A549 (cell line): ENCODE results near the gene FAS.

Experiments used
- CBX2 ChIP-seq: fragments of 200-600 bp; sonication (generic); IDR thresholded peaks from 2 replicates; pipeline ENCODE4 v1.6.1; 2016; ENCODE audit warnings: low read depth, mild to moderate bottlenecking, borderline replicate concordance
- FOSL2 ChIP-seq, 2 experiments: fragments of 450-650 bp in 1 of 2; fragments of >200 bp in 1 of 2; sonication (Bioruptor Twin) in 1 of 2; formaldehyde crosslinking; IDR thresholded peaks; 2 replicates each; pipeline versions ENCODE4 v1.5.0 to v1.6.1; 2016 to 2020; ENCODE audit warnings: mild to moderate bottlenecking in 1 of 2, moderate library complexity in 1 of 2
- FOXS1 ChIP-seq: fragments of 250-450 bp; sonication (Bioruptor Pico); IDR thresholded peaks from 2 replicates; pipeline ENCODE4 v1.5.0; 2020; ENCODE audit warnings: mild to moderate bottlenecking, moderate library complexity
- HOXA7 ChIP-seq: fragments of 250-450 bp; sonication (Bioruptor Pico); IDR thresholded peaks from 2 replicates; pipeline ENCODE4 v1.5.0; 2020; ENCODE audit warnings: mild to moderate bottlenecking, moderate library complexity
- TF ChIP-seq, protein P1 (sequence below): fragments of >200 bp; sonication (Bioruptor Twin); formaldehyde crosslinking; IDR thresholded peaks from 3 replicates; pipeline ENCODE4 v1.5.1; 2016
- TF ChIP-seq, protein P2 (sequence below): IDR thresholded peaks from 2 replicates; pipeline ENCODE4 v1.6.1; 2012

DNA sequence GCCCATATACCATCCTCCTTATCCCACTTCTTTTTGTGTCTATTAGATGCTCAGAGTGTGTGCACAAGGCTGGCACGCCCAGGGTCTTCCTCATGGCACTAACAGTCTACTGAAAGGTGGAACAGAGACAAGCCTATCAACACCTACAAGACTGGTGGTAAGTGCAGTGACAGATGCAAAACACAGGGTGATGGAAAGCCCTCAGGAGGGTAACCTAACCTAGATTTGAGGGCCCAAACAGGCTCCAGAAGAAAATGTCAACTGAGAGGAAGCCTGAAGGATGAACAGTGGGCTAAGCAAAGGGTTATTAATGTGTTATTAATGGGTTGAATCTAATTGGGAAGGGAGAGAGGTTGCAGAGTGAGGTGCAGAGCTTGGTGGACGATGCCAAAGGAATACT lies 1.2 kb upstream of the FAS start:
- TF ChIP-seq FOXS1, result no peak
- TF ChIP-seq, protein P1, sequence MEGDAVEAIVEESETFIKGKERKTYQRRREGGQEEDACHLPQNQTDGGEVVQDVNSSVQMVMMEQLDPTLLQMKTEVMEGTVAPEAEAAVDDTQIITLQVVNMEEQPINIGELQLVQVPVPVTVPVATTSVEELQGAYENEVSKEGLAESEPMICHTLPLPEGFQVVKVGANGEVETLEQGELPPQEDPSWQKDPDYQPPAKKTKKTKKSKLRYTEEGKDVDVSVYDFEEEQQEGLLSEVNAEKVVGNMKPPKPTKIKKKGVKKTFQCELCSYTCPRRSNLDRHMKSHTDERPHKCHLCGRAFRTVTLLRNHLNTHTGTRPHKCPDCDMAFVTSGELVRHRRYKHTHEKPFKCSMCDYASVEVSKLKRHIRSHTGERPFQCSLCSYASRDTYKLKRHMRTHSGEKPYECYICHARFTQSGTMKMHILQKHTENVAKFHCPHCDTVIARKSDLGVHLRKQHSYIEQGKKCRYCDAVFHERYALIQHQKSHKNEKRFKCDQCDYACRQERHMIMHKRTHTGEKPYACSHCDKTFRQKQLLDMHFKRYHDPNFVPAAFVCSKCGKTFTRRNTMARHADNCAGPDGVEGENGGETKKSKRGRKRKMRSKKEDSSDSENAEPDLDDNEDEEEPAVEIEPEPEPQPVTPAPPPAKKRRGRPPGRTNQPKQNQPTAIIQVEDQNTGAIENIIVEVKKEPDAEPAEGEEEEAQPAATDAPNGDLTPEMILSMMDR, result no peak
- TF ChIP-seq, protein P2, sequence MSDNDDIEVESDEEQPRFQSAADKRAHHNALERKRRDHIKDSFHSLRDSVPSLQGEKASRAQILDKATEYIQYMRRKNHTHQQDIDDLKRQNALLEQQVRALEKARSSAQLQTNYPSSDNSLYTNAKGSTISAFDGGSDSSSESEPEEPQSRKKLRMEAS, result no peak
- TF ChIP-seq HOXA7, result no peak
- TF ChIP-seq CBX2, result no peak
- no peak for TF ChIP-seq FOSL2 (IDR thresholded peaks at IDR 0.05)
- TF ChIP-seq FOSL2 (CRISPR knock-in tag; IDR thresholded peaks at IDR 0.05), result no peak
